Activated CD8-positive, alpha-beta memory T cell treated with anti-CD3 and anti-CD28 coated beads for 4 hours (primary cell): ENCODE results near the gene RGS12.

ENCODE experiments used
- DNase-seq, 2 donors: peaks; one replicate each; pipeline ENCODE4 v3.0.0-alpha.2; 2020; ENCODE audit warnings: low read depth in 2 of 2

Gene RGS12

DNA sequence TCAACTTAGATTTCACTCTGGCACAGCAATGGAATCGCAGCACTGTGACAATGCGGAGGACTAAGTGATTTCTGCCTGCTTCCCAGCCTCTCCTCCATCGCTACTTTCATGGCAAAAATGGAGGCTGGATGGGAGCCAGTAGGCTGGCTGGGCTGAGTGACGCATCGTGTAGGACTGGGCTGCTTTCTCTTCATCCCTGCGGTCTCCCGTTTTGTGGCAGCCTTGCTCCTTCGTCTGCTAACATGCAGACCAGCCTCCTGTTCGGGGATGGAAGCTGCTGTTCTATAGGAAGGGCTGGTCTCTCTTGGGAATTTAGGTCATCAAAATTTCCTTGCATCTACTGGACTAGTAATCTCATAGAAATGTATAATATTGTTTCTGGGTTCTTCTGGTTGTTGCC, 15.8 kb upstream of the RGS12 start:
- no peak for DNase-seq

DNA sequence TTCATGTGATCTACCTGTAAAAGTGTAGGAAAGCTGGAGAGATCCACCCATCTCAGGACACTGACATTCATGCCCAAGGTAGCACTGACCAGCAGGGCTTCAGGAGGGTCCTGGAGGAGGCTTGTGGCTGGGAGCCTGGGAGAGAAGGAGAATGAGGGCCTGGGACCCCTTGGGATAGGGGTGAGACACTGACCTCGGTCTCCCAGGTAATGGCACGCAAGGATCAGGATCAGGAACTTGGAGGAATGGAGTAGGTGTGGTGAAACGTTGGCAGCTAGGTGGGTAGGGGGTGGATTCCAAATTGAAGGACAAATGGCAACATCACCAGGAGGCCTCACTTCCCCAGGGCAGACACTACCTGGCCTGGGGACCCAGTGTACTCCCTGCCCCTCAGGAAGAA, 12.4 kb upstream of the RGS12 start:
- no peak for DNase-seq

DNA sequence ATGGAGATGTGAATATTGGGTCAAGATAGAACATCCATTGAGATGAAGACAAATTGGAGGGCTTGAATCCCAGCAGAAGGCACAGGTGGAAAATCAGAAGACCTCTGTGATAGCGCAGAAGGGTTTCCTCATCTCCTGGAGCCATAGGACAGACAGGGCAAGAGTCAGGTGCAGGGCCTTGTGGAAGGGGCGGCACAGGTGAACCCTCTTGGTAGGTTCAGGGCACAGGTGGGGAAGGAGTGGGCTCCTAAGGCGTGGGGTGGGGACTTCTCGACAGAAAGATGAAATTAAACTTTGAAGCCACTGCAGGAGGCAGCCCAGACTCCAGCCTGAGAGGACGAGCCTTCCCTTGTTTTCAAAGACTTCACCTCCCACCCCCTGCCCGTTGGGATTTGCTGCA, 9.3 kb upstream of the RGS12 start:
- DNase-seq, result no peak

DNA sequence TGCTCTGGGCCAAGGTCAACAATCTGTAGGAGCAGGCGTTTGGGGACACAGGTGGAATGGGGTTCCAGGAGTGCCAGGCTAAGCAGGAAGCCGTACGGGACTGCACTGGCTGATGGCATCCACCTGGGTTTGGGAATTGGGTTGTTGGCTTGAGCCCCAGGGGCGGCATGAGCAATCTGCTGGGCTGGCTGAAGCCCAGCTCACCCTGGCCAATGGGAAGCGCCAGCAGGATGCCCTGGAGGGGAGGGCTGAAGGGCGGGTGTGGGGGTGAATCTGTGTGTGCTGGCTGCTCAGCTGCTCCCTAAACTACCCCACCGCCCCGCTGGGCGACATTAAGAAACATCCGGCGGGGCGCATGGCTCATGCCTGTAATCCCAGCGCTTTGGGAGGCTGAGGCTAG, 8.9 kb upstream of the RGS12 start:
- DNase-seq, result no peak

DNA sequence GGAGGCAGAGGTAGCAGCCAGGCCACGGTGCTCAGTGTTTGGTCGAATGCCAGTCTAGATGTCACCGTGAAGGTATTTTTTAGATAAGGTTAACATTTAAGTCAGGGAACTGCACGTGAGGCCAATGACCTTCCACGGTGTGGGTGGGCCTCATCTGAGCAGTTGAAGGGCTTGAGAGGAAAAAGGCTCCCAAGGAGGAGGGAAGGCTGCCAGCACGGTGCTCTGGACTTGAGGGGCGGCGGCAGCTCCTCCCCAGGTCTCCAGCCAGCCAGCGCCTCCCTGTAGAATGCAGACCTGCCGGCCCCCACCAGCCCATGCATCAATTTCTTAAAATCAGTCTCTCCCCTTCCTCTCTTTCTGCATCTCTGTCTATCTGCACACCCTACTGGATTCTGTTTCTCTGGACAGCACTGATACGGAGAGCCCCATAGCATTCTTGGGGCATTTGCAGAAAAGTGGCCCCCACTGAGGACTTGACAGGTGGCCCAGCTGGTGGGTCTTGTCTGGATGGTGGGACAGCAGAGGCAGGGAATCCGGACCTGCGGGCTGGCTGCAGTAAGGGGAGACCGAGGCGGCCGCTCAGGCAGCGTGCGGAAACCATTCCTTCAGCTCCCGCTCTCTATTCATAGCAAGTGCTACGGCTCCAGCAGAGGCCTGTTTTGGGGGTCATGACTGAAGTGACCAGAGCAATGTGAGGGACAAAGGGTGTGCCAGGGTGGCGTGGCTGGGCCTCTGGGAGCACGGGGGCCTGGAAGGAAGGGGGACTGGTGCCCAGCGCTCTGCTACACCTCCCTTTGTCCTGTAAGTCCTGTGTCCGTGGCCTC, 7.9 kb upstream of the RGS12 start:
- DNase-seq, result no peak

DNA sequence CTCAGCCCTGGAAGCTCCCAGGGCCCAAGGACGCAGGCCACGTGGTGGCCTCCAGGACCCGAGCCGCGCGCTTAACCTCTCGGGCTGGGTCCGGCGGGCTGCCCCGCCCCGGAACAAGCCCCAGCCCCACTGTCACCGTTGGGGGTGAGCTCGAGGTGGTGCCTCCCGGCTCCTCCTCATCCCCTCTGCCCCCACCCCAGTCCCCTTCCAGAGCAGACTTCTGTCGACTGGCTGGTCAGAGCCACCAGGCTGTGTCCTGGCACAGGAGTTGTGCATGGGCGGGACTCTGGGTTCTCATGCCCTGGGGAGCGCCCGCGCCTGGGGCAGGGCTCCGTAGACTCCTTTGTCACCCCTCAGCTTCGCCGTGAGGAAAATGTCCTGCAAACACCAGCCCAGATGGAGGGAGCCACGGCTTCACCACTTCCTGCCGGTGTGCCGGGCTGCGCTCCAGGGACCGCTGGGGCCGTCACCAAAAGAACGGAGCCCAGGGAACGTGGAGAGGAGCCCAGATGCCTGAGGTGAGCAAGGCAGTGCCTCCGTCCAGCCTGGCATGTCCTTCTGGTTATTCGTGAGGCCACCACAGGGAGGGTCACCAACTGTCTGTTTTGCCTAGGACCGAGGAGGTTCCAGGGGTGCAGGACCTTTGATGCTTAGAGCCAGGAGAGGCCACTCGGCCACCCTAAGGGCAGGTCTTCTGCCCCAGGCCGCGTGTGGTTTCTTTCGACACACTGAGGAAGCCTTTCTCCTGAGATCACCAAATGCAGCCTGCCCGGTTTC, 7.1 kb upstream of the RGS12 start:
- DNase-seq, result no peak

DNA sequence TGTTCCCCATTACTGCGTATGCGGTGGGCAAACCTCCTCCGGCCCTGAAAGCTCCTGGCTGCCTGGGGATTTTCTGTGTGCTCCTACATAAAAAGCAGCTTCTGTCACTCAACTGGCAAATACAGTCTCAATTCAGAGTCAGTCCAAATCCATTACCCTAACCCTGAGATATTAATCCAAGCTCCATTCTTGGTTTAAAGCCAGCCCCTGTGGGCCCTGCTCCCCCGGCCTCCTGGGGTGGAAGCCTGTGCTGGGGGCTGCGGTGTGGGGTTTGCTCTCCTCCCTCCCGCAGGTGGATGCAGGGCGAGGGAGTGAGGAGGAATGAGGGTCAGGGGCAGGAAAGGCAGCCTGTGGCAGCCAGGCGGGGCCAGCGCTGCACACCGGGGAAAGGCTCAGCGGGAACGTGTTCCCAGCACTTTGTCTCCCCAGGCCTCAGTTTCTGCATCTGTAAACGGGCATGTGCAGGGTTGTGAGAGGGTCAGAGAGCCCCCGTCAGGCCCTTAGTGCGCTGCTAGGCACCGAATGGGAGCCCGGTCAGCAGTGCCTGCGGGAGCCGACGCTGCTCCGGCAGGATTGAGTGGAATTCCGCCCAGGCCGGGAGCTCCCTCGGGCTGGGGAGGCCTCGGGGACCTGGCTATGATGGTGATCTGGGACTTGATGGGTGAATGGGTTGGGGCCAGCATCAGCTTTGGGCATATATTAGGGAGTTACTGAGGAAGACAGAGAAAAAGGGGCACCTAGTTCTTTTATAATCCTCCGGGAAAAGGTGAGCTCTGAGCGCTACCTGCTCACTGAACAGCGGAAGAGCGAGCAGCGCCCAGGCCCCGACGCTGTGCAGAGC, 6.3 kb upstream of the RGS12 start:
- no peak for DNase-seq

DNA sequence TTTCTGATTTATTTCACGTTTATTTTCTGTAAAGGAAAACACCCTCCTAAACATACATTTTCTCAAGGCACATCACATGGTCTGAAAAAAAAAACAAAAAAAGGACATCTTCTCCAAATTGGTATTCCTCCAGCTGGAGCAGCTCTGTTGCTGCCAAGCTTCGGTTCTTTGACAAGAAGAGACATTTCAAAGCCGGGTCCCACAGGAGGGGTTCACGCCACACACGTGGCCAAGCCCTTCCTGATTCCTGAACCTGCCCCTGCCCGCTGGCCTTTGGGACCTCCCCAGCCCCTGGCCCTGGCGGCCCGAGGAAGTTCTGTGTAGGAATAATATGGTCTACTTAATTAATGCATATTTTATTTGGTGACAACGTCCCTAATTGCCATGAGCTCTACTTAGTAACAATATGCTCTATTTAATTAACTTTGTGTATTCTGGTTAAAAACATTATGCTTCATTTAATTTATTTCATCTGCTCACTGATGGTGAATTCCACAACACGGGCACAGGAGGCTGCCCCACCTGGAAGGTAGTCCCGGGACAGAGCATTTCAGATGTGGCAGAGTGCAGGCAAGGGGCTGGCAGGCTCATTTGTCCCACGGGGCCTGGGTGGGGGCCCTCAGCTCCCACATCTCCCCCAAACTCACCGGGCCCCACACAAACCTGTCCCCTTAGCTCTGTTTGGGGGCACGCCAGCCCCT, 5.4 kb upstream of the RGS12 start:
- no peak for DNase-seq

DNA sequence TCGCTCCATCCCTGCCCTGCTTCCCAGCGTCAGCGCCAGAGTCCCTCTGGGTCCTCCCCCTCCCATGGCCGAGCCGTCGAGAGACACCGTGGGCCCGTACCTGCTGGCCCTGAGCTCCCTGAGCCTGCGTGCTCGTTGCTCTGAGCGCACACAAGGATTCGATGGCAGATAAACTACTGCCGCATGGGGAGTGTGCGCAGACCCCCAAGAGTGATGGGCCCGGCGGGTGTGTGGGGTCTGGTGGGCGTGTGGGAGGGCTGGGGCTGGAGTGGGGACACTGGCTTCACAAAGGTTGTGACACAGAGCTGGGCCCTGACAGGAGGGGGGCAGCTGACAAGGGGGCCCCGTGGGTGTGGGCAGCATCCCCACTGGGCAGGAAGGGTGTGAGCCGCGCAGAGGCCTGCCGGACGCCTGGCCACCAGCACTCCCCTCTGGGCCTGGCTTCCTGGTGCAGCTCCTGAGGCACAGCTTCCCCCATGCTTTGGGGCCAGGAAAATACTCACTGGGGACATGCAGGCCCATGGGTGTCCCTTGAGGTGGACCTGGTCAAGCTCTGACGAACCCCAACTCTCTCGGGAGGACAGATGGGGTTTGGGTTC, 4.8 kb upstream of the RGS12 start:
- no peak for DNase-seq

DNA sequence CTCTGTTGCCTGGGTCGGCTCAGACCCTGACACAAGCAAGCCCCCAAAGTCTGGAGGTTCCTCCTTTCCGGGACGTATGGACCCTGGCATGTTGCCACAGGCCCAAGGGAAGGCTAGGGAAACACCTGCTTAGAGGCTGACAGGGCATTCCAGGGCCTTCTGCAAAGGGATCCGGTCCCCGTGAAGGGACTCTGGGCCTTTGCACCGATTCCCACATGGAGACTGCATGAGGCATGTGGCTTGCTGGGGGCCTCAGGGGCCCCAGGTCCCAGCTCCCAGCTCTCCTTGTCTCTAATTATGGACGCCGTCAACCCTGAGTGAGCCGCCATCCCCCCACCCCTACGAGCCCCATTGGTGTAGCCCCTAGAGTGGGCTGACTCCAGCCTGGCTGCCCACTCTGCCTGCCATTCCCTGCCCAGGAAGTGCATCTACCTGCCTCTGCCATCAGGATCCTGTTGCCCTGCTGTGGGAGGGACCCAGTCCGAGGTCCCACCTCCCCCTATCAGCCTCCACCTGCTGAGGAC, 4.2 kb upstream of the RGS12 start:
- no peak for DNase-seq

DNA sequence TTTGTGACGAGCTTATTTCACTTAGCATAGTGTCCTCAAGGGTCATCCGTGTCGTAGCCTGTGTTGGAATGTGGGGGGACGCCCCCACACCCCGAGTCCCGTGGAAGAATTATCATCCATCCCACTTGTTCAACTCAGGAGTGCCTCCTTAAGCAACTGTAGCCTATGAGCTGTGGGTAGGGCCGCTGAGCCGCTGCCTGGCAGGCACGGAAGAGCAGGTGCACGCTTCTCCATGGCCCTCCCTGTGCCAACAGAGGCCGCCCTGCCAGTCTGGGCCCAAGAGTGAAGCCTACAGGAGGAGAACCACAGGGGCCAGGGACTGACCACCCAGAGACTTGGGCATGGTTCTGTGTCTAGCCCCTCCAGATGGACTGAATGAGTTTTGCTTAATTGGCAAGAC, 2.3 kb upstream of the RGS12 start:
- DNase-seq, result no peak

DNA sequence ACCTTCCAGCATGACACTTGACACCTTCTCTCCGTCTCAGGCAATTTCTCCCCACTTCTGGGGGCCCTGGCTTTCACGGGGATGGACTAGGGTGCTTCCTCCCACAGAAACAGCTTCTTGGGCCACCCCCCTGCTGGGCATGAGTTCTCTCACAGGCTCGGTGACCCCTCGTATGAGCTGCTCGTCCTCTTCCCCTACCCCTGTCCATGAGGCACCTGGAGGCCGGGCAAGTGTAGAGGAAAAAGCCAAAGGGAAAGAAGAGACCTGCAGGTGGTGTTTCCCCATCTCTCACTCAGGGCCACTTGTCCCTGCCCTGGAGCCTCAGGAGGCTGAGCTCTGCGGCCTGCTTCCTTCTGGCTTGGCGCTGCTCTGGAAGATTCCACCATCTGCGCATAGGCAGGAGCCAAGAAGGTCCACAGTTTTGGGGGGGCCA, 1.9 kb upstream of the RGS12 start:
- DNase-seq, result no peak

DNA sequence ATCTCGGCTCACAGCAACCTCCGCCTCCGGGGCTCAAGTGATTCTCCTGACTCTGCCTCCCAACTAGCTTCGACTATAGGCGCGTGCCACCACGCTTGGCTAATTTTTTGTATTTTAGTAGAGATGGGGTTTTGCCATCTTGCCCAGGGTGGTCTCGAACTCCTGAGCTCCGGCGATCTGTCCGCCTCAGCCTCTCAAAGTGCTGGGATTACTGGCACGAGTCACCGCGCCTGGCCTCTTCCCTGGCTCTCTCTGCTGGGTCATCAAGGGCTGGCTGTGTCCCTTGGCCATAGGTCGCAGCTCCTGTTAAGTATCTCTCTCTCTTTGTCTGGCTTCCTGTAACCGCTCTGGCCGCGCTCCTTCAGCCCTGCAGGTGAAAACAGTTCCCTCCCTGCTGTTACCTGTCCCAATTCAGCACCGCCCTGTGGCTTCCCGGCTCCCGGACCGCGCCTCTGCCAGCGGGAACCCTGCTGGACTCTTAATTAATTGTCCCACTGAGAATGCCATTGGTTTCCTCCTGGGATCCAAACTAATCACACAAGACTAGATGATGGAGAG, 1.3 kb upstream of the RGS12 start:
- no peak for DNase-seq

DNA sequence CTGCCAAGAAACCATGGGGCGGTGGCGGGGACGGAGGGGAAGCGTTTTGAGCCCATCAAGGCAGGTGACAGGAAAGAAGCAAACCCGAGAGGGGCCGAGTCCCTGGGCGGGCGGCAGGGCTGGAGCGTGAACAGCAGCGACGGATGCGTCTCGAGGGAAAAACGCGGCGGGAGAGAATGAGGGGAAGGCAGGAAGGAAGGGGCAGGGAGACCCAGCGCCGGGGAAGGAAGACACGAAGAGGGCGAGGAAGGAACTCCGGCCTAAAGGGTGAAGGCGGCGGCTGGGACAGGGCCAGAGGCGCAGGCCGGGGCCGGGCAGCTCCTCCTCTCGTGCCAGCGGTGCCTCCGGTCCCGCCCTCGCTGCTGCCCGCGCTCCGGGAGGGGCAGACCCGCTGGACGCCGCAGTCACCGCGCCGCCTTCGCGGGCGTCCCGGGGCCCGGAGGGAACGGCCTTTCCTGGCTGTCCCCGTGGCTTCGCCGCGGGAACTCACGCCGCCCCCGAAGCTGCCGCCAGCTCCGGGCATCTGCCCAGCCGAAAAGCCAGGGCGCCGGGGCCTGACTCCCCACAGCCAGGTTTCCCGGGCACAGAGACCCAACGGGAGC, 751 bp upstream of the RGS12 start:
- no peak for DNase-seq

DNA sequence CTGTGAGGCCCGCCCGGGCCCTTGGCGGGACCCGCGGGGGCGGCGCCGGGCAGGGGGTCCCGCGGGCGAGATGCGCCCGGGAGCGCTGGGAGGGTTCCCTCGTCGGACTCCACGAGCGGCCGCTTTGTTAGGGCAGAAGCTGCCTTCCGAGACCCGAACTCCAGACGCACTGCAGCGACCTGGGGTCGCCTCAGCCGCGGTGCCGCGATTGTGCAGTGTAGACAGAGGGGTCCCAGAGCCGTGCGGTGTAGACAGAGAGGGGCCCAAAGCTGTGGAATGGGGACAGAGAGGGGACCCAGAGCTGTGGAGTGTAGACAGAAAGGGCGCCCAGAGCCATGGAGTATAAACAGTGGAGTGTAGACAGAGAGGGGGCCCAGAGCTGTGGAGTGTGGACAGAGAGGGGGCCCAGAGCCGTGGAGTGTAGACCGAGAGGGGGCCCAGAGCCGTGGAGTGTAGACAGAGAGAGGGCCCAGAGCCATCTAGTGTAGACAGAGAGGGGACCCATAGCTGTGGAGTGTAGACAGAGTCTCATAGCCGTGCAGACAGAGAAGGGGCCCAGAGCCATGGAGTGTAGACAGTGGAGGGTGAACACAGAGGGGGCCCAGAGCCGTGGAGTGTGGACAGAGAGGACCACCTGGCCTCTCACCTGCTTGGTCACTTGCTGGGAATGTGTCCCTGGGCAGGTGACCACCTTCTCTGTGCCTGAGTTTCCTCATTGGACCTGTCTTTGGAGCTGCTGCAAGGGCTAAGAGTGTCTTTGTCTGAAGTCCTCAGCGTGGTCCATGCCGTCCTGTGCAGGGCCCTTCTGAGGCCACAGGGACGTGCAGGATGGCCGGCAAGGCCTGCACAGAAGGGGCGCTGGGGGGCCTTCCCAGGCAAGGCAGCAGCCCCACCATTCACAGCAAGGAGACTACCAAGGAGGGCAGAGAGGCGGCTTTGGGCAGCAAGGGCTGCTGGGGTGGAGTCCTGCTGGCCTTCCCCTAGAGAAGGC, 875 bp downstream of the RGS12 start:
- no peak for DNase-seq

DNA sequence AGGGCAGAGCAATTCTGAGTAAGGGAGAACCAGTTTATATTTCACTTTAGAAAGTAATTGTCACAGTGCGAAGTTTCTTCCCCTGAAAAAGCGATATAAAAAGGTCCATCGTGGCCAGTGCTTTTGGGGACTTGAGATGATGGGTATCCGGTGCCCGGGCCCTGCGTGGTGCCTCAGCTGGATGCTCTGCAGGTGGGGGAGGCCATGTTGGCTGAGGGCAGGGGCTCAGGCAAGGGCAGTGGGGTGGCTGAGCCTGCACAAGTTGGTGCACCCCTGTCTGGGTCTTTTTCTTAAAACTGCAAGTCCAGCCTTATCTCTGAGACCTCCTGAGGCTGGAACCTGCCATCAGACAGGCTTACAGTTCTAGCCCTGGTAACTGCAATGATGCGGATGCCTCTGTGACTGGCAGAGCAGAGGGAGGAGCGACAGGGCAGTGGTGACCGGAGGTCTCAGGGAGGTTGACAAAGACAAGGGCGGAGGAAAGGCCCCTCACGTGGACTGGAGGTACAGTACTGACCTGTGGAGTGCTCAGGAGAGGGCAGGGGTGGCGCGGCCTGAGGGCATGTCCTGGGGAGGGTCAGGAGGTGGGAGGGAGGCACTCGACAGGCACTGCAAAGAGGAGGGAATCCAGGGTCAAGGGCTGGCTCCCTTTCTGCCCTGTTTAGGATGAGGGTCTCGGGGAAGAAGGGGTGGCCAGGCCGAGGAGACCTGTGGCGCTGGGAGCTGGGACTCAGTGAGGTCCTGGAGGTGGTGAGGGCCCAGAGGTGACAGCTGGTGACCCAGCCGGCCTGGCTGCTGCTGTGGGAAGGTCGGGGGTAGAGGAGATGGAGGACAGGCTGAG, 1.8 kb downstream of the RGS12 start:
- no peak for DNase-seq

DNA sequence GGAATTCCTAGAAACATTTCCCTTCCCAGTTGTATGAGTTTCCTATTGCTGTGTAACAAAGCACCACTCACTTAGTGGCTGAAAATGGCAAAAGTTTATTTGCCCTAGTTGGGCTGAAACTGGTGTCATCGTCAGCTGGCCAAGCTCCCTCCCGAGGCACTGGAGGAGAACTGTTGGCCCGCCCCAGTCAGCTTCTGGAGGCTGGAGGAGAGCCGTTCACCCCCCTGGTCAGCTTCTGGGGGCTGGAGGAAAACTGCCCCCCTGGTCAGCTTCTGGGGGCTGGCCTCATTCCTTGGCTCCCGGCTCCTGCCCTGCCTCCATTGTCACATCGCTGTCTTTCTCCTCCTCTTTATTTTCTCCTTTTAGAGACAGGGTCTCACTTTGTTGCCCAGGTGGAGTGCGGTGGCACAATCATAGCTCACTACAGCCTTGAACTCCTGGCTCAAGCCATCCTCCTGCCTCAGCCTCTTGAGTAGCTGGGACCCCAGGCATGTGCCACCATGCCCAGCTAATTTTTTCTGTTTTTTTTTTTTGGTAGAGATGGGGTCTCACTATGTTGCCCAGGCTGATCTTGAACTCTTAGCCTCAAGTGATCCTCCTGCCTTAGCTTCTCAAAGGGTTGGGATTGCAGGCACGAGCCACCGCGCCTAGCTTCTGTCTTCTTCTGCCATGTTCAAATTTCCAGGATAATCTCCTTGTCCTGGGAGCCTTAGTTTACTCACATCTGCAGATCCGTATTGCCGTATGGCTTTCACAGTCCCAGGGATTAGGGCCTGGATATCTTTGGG, 3.2 kb downstream of the RGS12 start:
- DNase-seq, result no peak
